Inflammatory macrophage treated with lipopolysaccharide for 1 hour (primary cell): ENCODE data around the gene CMIP.
"Not testable (repeated sequence)": the region's sequence is repeated elsewhere in the genome, so short reads cannot be mapped to it uniquely, and the experiment has no call there.

Experiments used
- DNase-seq, 2 donors: peaks; one replicate each; pipeline ENCODE4 v3.0.0-alpha.2; 2020 to 2022

The CMIP gene

GRCh38 chr16:81669473-81670350 lies 225.1 kb downstream of the CMIP start:
- no peak for DNase-seq

DNA sequence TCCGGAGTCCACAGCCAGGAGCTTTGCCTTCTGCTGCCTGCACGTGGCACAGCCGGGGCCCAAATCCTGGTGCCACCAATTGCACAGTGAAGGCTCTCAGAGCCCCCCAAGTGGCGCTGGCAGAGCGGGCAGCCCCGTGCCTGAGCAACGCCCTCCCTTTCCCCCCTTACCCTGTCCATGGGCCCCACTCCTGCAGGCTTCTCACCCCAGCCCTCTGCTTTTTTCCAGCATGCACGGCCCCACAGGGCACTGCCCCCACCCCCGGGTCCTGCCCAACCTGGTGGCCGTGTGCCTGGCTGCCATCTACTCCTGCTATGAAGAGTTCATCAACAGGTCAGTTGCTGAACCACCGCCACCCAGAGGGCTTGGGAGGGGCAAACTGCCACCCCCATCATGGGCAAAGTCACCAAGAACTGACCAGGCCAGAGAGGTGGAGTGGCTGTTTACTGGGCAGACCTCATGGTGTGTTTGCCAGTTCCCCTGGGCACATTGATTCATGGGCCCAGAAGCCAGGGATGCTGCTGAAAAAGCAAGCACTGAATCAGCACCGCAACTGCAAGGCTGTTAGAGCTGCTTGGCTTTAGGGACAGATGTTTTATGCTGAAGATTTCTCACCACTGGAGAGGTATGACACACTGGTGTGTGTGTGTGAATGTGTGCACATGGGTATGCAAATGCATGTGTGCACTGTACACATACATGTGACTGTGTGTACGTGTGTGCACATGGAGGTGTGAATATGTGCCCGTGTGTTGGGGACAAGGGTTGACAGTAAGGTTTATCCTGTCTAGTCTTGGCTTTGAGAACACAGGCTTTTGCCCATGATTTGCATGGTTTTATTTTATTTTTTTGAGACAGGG lies 227.4 kb downstream of the CMIP start:
- DNase-seq: no peak

DNA sequence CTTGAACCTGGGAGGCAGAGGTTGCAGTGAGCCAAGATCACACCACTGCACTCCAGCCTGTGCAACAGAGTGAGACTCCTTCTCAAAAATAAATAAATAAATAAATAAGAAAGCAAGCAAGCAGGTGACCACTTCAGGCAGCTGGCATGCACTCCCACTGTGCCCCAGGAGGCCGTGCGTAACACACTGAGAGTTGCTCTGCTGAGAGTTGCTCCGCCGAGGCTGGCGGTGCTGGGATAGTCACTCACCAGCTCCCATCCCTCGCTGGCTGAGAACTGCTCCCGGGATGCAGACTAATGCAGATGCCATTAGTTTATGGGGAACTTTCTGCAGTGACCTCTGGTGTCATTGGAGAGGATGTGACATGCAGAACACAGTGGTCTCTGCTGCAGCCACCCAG lies 228.8 kb downstream of the CMIP start:
- no peak for DNase-seq

GRCh38 chr16:81675662-81676061 lies 231.1 kb downstream of the CMIP start:
- no peak for DNase-seq

DNA sequence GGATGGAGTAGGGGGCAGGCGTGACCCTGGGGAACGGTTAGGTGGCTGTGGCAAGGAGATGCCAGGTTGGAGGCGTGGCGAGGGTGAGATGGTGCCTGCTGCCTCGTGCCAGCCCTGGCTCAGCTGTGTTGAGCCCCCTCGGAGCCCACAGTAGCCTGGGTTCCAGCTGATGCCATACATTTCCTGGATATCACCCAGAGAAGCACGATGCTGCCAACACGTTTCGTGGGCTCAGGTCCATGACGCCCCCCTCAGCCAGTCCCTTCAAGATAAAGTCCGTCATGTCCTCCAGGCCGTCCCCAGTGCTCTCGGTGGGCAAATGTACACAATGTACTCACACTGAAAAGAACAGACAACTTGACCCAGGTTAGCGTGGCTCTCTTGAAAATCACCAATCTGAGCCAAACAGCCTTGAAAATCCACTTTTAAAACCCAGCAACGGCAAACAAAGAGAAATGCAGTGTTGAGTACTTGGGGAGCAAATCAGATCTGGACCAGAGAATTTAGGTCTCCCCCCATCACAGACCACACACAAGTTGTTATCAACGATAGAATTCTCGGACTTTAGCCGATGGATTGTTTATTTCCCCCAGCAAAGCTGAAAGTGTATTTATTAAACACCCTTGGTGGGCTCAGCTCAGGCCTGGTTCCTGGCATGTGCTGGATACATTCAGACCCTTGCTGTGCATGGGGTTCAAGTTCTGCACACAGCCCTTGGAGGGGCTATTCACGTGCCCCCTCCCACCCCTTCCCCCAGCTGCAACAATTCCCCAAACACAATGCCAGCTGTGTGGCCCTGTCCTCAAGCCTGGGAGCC lies 231.7 kb downstream of the CMIP start:
- no peak for DNase-seq

GRCh38 chr16:81676883-81677737 lies 232.5 kb downstream of the CMIP start:
- DNase-seq: no peak

DNA sequence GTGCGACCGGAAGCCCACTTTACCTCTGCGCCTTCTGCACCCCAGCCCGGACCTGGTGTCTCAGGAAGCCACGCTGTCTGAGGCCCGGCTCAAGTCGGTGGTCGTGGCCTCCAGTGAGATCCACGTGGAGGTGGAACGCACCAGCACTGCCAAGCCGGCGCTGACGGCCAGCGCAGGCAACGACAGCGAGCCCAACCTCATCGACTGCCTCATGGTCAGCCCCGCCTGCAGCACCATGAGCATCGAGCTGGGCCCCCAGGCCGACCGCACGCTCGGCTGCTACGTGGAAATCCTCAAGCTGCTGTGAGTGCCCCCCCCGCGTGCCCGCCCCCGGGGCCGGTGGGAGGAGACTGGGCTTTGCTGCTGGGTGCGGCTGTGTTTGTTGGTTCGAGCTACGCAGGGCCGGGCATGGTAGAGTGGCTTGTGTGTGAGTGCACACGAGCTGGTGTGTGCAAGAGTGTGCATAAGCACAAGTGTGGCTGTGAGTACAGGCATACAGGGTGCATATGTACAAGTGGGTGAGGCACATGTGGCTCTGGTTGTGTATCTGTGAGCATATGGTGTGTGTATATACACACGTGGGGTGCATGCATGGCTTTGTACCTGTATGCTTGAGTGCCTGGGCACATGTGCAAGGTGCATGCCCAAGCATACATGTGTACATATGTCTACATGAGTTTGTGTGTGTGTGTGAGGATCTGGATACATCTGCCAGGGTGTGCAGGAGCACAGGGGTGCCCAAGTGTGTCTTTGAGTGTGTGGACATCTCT lies 233.9 kb downstream of the CMIP start:
- DNase-seq: no peak

DNA sequence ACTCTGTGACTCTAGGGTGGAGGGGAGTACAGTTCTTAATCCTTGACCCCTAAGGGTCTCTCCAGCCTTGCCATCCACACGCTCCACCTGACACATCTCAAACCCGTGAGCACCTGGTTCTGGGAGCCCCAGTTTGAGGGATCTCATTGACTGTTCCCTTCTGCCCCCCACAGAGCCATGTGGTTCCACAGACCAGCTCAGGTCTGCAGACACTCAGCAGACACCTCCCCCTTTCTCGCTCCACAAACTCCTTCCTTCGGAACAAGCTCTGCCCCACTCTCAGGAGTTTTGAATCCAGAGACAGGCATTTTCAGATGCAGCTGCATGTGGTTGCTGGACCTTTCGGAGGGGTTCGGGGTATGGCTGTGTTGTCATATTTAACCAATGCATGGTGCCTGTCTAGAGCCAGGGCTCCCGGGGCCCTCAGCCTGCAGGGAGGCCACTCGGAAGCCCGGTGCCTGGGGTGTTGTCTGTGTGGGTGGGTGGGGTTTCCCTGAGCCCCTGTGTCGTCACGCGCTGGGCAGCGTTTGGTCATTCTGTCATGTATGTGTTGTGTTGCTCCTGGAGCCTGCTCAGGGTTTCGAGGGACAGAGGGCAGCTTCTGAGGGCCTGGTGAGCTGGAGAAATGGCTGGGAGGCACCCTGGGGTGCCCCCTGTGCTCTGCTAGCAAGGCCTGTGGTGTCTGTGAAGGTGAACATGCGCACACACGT lies 235.3 kb downstream of the CMIP start:
- no peak for DNase-seq

- DNase-seq: no peak
Measured at GRCh38 chr16:81680444-81681275, 236.1 kb downstream of the CMIP start.

DNA sequence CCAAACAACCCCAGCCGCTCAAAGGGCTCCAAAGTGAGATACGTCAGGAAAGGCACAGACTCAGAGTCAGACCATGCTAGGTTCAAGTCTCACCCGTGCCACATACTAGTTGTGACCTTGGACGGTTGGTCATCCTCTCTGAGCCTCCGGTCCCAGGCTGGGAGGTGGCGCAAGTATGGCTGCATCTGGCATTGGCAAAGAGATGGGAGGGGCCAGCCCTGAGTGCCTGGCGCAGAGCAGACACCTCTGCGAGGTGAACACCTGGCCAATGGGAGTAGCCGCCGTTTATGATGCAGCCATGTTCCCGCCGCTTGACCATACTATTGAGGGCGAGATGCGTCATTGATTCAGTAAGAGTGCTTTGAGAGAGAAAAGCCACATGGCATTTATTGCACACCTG lies 236.7 kb downstream of the CMIP start:
- no peak for DNase-seq

GRCh38 chr16:81684242-81684837 lies 239.7 kb downstream of the CMIP start:
- no peak for DNase-seq

GRCh38 chr16:81684901-81685300 lies 240.3 kb downstream of the CMIP start:
- no peak for DNase-seq

- no peak for DNase-seq
Measured at GRCh38 chr16:81686391-81687130, 242.0 kb downstream of the CMIP start.

GRCh38 chr16:81687131-81687456 lies 242.5 kb downstream of the CMIP start:
- DNase-seq: no peak

GRCh38 chr16:81688182-81688581 lies 243.6 kb downstream of the CMIP start:
- no peak for DNase-seq

GRCh38 chr16:81688839-81689238 lies 244.2 kb downstream of the CMIP start:
- DNase-seq: not testable (repeated sequence)

- DNase-seq: no peak
Measured at GRCh38 chr16:81692021-81692420, 247.4 kb downstream of the CMIP start.

GRCh38 chr16:81692571-81692970 lies 248.0 kb downstream of the CMIP start:
- no peak for DNase-seq
